ENCODE data around the gene PON3.

DNA sequence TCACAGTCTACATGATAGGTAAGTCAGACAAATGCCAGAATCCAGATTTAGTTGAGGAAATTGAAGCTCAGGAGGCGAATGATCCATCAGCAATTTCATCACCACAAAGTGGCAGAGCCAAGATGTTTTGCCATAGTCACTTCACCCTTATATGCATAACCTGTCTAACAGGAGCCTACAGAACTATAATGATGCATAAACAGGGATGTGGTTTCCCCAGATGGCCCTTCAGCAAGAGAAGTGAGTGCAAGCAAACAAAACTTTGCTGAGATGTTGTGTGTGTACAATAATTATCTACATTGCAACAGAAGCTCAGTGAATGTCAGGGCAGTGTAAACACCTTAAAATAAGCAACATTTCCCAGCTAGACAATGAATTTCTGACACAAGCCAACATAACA, 28.6 kb downstream of the PON3 start:
- TF ChIP-seq CTCF (IDR thresholded peaks at IDR 0.05 in 4 of 5, conservative IDR thresholded peaks at IDR 0.05 in 1 of 5): no peak
- no peak for TF ChIP-seq POLR2A (IDR thresholded peaks at IDR 0.05)
